HepG2 (cell line): Measurements from ENCODE around the gene XPNPEP1. TPM values are rescaled to one million over a fixed set of nuclear protein-coding genes. Genes with fewer than 3 reads are reported as not detected.
A peak's percentile ranks its signal among the peaks of the same experiment; 100 is the strongest.

Experiments
- CEBPB ChIP-seq: IDR thresholded peaks from 2 replicates; pipeline ENCODE4 v1.6.1; 2011; ENCODE audit warnings: low read depth, low read length, improper control_type of control experiment, borderline replicate concordance
- CTCF ChIP-seq: sonication (generic); formaldehyde crosslinking; IDR thresholded peaks from 2 replicates; pipeline ENCODE4 v1.5.0; 2020; ENCODE audit warnings: mild to moderate bottlenecking, missing genetic modification reagents, moderate library complexity
- KIAA2018 ChIP-seq: sonication (generic); formaldehyde crosslinking; IDR thresholded peaks from 2 replicates; pipeline ENCODE4 v1.5.0; 2020; ENCODE audit warnings: mild to moderate bottlenecking, missing genetic modification reagents, borderline replicate concordance
- MBNL3 ChIP-seq: fragments of 250-450 bp; sonication (Bioruptor Pico); conservative IDR thresholded peaks from 2 replicates; pipeline ENCODE4 v1.8.0; 2022; ENCODE audit warnings: mild to moderate bottlenecking, inconsistent platforms
- MIER2 ChIP-seq: IDR thresholded peaks from 2 replicates; pipeline ENCODE4 v1.6.1; 2016; ENCODE audit warnings: missing biosample characterization, missing genetic modification reagents
- MTERF4 ChIP-seq: sonication (generic); formaldehyde crosslinking; IDR thresholded peaks from 2 replicates; pipeline ENCODE4 v1.8.0; 2023; ENCODE audit warnings: mild to moderate bottlenecking, missing genetic modification reagents
- PRMT3 ChIP-seq: sonication (generic); formaldehyde crosslinking; IDR thresholded peaks from 2 replicates; pipeline ENCODE4 v1.8.1; 2022; ENCODE audit warnings: low read depth, mild to moderate bottlenecking, moderate library complexity, missing genetic modification reagents, borderline replicate concordance
- PTBP1 ChIP-seq: fragments of 200-400 bp; formaldehyde crosslinking; IDR thresholded peaks from 2 replicates; pipeline ENCODE4 v1.6.1; 2018; ENCODE audit warnings: low read length, low read depth; ENCODE audit not compliant: poor library complexity, severe bottlenecking
- RFXAP ChIP-seq: sonication (generic); formaldehyde crosslinking; IDR thresholded peaks from 2 replicates; pipeline ENCODE4 v1.4.0; 2020; ENCODE audit warnings: missing genetic modification reagents, borderline replicate concordance
- SIX4 ChIP-seq: sonication (generic); formaldehyde crosslinking; IDR thresholded peaks from 2 replicates; pipeline ENCODE4 v1.4.0; 2020; ENCODE audit warnings: missing genetic modification reagents
- TFAP4 ChIP-seq: sonication (generic); IDR thresholded peaks from 2 replicates; pipeline ENCODE4 v1.6.1; 2016; ENCODE audit warnings: low read depth, borderline replicate concordance
- ZNF331 ChIP-seq: sonication (generic); formaldehyde crosslinking; IDR thresholded peaks from 2 replicates; pipeline ENCODE4 v1.4.0; 2020; ENCODE audit warnings: missing genetic modification reagents
- ZNF367 ChIP-seq: sonication (generic); formaldehyde crosslinking; IDR thresholded peaks from 2 replicates; pipeline ENCODE4 v1.4.0; 2020; ENCODE audit warnings: missing genetic modification reagents, borderline replicate concordance
- ZNF589 ChIP-seq: sonication (generic); formaldehyde crosslinking; conservative IDR thresholded peaks from 2 replicates; pipeline ENCODE4 v1.8.0; 2022; ENCODE audit warnings: mild to moderate bottlenecking, moderate library complexity, missing genetic modification reagents
- ZNF614 ChIP-seq: IDR thresholded peaks from 2 replicates; pipeline ENCODE4 v1.6.1; 2018; ENCODE audit warnings: missing biosample characterization, missing genetic modification reagents, inconsistent platforms, borderline replicate concordance
- ZNF75D ChIP-seq: sonication (generic); formaldehyde crosslinking; IDR thresholded peaks from 2 replicates; pipeline ENCODE4 v1.8.1; 2023; ENCODE audit warnings: missing genetic modification reagents, mild to moderate bottlenecking, borderline replicate concordance
- polyA plus RNA-seq, 8 experiments: library from polyadenylated mRNA; depleted of rRNA in 3 of 8; stranded (reverse) in 7 of 8; unstranded in 1 of 8; fragments of >200 nt; fragmentation: Illumina TruSeq in 4 of 8; extraction: Trizol in 4 of 8; gene quantifications; 2 replicates each; pipeline versions ENCODE4 v1.2.1 to v1.2.3, GENCODE V29; 2011 to 2016; ENCODE audit warnings: low read depth in 4 of 8, missing spikeins in 1 of 8, mixed read lengths in 1 of 8; ENCODE audit not compliant: insufficient read depth in 1 of 8
- total RNA-seq, 5 experiments: library from RNA; depleted of rRNA; stranded (reverse); fragments of >200 nt; fragmentation: Illumina TruSeq; extraction: Trizol; gene quantifications; 2 replicates each; pipeline ENCODE4 v1.2.3, GENCODE V29; 2016; ENCODE audit warnings: low read depth in 1 of 5

Gene XPNPEP1
- total and polyA plus RNA-seq, 2 of the 13 experiments (the other 11 are each of a cell fraction or from before 2014, with no cell fraction given) = 30.3 to 55.5 TPM

- TF ChIP-seq KIAA2018 (CRISPR knock-in tag) (no peak), CEBPB (no peak), RFXAP (no peak), CTCF (CRISPR knock-in tag) (no peak), ZNF367 (CRISPR knock-in tag) (no peak), TFAP4 (peak; percentile 93), MTERF4 (CRISPR knock-in tag) (no peak), MIER2 (CRISPR knock-in tag) (no peak), PRMT3 (CRISPR knock-in tag) (no peak; the same call in 1 of the 2 replicates), ZNF589 (CRISPR knock-in tag) (no peak), ZNF614 (CRISPR knock-in tag) (no peak), ZNF75D (CRISPR knock-in tag) (no peak), ZNF331 (CRISPR knock-in tag) (0 out of 2 replicates have a peak, but pooled peaks have one; percentile 43), MBNL3 (no peak), PTBP1 (peak; percentile 43), SIX4 (CRISPR knock-in tag) (no peak)
Measured at GRCh38 chr10:109922976-109923921, at the start of gene XPNPEP1 (continued).
